RPMI8226 (cell line): ENCODE results near the gene ZNF578.
"Not testable (repeated sequence)": the region's sequence is repeated elsewhere in the genome, so short reads cannot be mapped to it uniquely, and the experiment has no call there.

Experiments used
- DNase-seq: peaks from one replicate; pipeline ENCODE4 v3.0.0-alpha.2; 2015

Gene ZNF578

DNA sequence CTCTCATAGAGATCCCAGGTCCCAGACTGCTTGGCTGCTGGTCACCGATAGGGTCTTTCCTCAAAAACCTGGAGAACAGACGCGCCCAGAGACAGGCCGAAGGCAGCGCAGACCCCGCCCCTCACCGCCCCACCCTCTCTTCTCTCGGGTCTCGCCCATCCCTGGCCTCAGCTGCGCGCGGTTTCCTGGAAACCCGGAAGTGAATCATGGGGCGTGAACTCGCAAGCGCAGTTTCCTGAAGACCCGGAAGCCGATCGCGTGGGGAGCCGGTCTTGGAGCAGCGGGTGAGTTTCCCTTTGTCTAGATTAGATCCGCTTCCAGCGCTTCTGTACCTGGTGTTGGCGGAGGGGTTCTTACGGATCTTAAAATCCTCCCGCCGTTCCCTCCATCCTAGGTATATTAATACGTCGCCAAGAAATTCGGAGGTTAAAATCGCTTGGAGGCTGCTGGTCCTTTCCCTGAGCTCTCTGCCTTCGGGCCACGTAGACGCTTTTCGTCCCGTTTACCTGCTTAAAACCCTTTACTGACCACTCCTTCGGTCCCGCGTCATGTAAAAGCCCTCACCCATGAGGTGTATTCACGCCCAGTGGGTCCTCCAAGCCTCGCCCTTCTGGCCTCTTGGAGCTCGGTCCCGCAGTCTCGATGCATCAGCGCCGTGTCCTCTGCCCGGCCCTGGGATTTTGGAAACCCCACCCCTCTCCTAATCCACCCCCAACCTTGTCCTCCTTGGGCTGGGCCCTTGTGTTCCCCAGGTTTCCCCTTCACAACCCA is at the start of gene ZNF578:
Gene ZNF578 (plus strand): TSS at position 230 of the 771 bp plus-strand sequence. CDS start 48,293 bp downstream, outside the sequence.
- peak; percentile 76 for DNase-seq

DNA sequence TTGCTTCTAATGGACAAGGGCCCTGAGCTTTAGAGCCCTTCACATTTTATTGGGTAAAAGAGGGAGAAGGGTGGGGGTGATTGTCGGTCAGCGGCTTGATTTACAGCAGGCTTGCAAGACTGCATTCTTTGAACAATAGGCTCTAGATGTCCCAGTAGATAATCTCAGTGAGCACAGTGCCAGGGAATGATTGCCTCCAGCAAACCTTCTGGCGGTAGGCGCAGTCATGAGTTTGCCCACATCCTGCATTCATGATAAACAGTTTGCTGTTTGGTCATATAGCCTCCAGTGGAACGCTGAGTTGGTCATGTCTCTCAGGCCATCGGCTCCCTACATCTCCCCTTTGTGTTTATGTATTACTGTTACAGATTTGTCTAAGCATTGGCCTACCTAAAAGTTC is 43.1 kb upstream of the ZNF578 start:
- no peak for DNase-seq

DNA sequence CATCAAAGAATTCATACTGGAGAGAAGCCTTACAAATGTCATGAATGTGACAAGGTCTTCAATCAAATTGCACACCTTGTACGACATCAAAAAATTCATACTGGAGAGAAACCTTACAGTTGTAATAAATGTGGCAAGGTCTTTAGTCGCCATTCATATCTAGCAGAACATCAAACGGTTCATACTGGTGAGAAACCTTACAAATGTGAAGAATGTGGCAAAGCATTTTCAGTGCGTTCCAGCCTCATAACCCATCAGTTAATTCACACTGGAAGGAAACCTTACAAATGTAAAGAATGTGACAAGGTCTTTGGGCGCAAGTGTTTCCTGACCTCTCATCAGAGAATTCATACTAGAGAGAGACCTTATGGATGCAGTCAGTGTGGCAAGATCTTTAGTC is 37.6 kb upstream of the ZNF578 start:
- DNase-seq: no peak

DNA sequence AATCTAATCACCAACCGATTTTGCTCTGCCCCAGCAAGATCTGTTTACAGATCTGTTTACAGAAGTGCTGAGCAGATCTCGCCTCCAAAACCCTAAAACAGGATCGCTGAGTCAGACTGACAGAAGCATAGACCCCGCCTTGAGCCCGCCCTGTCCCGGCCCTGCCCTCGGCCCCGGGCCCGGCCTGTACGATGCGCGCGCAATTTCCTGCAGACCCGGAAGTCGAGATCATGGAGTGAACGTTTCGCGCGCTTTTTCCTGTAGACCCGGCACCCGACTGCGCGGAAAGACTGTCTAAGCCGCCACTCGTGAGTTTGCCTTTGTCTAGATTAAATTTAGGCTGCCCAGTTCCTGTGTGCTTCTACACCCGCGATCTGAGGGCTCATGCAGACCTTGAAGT is 24.4 kb upstream of the ZNF578 start, which contains the start of gene ZNF534:
Gene ZNF534 (plus strand): TSS at position 212 of the 400 bp plus-strand sequence. CDS start 2,327 bp downstream, outside the sequence.
- no peak for DNase-seq

DNA sequence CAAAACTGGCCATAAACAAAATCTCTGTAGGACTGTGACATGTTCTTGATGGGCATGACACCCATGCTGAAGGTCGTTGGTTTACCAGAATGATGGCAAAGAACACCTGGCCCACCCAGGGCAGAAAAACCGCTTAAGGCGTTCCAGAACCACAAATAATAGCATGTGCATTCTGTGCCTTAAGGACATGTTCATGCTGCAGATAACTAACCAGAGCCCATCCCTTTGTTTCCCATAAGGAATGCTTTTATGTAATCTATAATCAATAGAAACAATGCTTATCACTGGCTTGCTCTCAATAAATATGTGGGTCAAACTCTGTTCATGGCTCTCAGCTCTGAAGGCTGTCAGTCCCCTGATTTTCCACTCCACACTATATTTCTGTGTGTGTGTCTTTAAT is 11.2 kb upstream of the ZNF578 start:
- DNase-seq: no peak

DNA sequence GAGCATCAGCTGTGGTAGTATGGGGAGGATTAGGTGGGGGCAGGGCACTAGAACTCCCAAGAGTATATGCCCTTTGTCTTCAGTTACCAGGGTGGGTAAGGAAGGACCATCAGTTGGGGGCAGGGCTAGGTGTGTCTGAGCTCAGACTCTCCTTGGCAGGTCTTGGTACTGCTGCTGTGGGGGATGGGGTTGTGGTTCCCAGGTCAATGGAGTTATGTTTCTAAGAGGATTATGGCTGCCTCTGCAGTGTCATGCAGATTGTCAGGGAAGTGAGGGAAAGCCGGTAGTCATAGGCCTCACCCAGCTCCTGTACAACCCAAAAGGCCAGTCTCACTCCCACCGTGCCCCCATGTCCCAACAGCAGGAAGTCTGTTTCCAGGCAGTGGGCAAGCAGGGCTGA is 8.8 kb upstream of the ZNF578 start:
- no peak for DNase-seq

DNA sequence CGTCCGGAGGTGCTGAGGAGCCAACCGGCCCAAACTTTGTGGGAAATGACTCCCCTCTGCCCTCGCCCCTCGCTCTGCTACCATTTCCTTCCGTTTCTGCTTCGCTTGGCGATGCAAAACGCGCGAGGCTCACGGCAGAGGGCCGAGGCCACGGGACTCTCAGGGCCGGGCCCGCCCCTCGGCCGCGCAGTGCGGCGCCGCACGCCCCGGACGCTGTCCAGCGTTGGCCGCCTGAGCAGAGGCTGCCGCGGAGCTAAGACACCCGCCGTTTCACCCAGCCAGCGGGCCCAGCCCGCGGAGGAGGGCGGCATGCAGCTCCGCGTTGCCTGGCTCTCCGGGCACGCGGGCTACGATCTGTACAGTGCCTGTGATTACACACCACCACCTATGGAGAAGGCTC is 2.1 kb upstream of the ZNF578 start:
- DNase-seq: no peak

DNA sequence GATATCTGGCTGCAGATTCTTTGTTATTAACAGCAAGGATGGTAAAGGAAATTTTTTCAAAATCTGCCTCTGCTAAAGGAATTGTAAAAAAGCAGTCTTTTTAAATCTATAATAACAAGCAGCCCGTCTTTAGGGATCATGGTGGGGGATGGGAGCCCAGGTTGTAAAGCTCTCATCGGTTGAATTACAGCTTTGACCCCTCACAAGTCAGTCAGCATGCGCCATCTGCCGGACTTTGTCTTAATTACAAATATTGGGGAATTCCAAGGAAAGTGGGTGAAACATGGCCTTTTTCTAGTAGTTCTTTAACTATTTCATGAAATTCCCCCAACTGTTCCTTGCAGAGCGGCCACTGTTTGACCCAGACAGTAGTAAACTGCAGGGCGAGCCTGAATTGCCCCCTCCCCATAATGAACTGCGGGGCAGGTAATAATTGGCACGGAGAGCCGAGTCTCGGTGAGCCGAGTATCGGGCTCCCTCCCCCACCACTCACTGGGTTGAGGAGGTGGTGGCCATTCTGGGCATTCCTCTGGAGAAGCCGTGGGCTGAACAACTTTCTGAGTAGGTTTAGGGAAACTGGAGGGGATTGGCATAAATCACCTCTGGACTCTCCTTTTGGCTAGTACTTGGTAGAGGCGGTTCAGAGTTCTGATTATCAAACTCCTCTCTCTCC is 11.6 kb downstream of the ZNF578 start:
- DNase-seq: peak; percentile 67

DNA sequence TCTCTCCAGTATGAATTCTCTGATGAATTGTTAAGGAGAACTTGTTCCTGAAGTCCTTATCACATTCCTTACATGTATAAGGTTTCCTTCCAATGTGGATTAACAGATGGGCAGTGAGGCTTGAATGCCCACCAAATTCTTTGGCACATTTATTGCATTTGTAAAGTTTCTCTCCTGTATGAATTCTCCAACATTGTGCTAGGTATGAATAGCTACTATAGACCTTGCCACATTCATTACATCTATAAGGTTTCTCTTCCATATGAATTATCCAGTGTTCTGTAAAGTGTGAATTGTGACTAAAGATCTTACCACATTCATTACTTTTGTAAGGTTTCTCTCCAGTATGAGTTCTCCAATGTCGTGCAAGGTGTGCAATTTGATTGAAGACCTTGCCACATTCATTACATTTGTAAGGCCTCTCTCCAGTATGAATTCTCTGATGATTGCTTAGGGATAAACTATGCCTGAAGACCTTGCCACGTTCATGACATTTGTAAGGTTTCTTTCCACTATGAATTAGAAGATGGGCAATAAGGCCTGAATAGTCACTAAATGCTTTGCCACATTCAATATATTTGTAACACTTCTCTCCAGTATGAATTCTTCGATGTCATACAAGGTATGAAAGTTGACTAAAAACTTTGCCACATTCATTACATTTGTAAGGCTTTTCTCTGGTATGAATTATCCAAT is 20.4 kb downstream of the ZNF578 start:
- DNase-seq: no peak

DNA sequence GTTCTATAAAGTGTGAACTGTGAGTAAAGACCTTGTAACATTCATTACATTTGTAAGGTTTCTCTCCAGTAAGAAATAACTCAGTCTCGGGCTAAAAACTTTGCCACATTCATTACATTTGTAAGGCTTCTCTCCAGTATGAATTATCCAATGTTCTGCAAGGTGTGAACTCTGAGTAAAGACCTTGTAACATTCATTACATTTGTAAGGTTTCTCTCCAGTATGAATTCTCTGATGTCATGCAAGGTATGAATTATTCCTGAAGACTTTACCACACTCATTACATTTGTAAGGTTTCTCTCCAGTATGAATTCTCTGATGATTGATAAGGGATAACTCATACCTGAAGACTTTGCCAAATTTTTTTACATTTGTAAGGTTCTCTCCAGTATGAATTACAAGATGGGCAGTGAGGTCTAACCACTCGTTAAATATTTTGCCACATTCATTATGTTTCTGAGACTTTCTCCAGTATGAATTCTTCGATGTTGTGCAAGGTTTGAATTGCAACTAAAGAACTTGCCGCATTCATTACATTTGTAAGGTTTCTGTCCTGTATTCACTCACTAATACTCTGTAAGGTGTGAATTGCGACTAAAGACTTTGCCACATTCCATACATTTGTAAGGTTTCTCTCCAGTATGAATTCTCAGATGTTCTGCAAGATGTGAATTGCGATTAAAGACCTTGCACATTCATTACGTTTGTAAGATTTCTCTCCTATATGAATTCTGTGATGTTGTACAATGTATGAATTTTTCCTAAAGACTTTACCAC is 21.2 kb downstream of the ZNF578 start:
- no peak for DNase-seq

DNA sequence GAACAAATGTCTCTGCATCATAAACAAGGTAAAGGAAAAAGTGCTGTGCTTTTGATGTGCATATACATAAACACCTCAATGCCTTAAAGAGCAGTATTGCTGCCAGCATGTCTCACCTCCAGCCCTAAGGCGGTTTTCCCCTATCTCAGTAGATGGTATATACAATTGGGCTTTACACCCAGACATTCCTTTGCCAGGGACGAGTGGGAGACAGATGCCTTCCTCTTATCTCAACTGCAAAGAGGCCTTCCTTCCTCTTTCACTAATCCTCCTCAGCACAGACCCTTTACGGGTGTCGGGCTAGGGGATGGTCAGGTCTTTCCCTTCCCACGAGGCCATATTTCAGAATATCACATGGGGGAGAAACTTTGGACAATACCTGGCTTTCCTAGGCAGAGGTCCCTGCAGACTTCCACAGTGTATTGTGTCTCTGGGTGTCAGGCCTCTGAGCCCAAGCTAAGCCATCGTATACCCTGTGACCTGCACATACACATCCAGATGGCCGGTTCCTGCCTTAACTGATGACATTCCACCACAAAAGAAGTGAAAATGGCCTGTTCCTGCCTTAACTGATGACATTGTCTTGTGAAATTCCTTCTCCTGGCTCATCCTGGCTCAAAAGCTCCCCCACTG is 30.9 kb downstream of the ZNF578 start:
- not testable (repeated sequence) for DNase-seq

DNA sequence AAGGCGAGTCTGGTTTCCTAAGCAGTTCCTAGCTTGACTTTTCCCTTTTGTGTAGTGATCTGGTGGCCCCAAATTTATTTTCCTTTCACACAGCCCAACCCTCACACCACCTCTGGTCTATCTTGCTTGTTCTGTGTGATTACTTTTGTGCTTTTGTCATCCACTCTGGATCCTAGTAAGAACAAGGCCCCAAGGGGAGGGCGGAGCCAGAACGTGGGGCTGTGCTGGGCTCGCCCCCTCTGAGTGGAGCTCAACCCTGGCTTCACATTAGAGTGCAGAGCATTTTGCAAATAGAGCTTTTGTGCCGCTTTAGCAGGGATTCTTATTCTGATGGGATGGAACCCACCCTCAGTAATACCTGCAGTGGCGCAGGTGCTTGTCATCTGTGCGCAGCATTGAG is 31.7 kb downstream of the ZNF578 start:
- DNase-seq: not testable (repeated sequence)

DNA sequence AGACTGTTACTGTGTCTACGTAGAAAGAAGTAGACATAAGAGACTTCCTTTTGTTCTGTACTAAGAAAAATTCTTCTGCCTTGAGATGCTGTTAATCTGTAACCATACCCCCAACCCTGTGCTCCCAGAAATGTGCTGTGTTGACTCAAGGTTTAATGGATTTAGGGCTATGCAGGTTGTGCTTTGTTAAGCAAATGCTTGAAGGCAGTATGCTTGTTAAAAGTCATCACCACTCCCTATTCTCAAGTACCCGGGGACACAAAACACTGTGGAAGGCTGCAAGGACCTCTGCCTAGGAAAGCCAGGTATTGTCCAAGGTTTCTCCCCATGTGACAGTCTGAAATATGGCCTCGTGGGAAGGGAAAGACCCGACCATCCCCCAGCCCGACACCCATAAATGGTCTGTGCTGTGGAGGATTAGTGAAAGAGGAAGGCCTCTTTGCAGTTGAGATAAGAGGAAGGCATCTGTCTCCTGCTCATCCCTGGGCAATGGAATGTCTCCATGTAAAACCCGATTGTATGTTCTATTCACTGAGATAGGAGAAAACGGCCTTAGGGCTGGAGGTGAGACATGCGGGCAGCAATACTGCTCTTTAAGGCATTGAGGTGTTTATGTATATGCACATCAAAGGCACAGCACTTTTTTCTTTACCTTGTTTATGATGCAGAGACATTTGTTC is 32.3 kb downstream of the ZNF578 start:
- DNase-seq: not testable (repeated sequence)

DNA sequence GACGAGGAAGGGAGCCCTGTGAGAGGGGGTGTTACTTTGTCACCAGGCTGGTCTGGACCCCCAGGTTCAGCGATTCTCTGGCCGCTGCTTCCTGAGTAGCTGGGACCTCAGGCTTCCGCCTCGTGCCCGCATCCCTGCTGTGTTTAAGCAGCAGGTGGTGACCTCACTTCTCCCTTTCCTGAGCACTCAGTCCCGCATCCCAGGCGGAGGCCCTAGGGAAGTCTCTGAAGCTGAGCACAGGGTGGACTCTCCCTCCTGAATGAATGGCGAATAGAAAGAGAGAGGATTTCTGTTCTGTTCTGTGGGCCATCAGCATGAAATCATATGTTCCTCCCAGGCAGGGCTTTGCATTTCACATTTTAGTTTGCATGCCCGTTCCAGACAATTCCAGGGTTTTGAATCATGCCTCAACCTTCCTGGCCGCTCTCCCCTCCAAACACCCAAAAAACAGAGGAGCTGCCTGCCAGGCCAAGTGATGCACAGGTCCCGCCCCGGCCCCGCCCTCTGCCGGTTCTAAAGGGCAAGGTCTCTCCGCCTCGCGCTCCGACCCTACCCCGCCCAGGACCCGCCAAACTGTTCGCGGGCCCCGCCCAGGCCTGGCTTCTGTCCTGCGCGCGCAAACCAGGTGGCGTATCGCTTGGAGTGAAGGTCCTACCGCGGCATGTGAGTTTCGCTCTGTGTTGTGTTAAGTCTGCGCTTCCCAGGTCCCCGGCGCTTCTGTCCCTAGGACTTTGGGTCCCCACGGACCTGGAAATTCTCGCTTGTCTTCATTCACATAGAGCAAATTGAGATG is 39.0 kb downstream of the ZNF578 start:
- DNase-seq: peak; percentile 70

DNA sequence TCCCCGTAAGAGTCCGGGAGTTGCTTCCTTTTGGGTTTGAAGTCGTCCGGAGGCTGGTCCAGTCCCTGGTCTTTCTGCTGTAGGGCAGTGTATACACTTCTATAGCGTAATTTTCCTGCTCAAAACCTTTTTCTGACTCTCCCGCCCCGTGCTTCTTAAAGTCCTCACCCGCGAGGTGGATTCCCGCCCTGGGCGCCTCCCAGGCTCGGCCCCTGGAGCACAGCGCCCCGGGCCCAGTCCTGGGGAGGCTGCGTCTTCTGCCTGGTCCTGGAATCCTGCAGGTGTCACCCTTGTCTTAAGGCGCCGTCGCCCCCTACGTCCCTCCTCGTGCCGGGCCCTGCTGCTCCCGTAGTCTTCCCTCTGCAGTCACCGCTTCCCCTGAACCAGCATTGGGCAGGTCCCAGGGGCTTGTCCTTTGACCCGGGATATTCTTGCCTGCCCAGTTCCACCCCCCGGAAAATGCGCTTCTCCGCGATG is 39.7 kb downstream of the ZNF578 start:
- DNase-seq: peak; percentile 24

DNA sequence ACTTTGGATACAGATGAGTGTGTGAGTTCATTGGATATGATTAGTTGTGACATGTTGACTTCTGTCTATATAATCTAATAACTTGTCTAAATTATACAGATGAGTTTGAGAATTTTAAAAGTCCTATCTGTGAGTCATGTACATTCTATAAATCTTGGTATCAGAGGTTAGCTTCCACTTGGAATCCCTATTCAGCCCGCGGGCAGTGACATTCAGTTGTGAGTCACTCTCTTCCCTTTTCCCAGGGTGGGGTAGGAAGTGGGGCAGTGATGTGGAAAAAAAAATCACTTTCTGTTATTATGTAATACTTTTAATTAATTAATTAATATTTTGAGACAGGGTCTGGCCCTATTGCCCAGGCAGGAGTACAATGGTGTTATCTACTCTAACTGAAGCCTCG is 41.2 kb downstream of the ZNF578 start:
- no peak for DNase-seq

DNA sequence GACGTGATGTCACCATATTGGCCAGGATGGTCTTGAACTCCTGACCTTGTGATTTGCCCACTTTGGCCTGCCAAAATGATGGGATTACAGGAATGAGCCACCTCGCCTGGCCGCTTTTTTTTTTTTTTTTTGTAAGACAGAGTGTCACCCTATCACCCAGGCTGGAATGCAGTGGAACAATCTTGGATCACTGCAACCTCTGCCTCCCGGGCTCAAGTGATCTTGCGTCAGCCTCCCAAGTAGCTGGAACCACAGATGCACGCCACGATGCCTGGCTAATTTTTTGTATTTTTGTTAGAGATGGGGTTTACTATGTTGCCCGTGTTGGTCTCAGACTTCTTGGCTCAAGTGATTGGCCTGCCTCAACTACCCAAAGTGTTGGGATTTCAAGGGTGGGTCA is 45.2 kb downstream of the ZNF578 start:
- no peak for DNase-seq

DNA sequence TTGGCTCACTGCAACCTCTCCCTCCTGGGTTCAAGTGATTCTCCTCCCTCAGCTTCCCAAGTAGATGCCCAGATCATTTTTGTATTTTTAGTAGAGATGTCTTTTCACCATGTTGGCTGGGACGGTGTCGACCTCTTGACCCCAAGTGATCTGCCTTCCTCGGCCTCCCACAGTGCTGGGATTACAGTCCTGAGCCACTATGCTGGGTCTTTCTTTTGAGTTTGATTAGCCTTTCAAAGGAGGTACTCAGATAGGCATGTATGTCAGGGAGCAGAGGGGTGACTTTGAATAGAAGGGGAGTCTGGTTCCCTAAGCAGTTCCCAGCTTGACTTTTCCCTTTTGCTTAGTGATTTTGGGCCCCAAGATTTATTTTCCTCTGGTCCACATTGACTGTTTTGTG is 47.1 kb downstream of the ZNF578 start:
- not testable (repeated sequence) for DNase-seq

DNA sequence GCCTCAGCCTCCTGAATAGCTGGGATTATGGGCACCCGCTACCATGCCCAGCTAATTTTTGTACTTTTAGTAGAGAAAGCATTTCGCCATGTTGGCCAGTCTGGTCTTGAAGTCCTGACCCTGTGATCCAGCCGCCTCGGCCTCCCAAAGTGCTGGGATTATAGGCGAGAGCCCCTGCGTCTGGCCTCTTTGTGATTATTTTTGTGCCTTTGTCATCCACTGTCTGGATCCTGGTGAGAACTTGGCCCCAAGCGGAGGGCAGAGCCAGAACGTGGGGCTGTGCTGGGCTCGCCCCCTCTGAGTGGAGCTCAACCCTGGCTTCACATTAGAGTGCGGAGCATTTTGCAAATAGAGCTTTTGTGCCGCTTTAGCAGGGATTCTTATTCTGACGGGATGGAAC is 47.6 kb downstream of the ZNF578 start:
- not testable (repeated sequence) for DNase-seq

DNA sequence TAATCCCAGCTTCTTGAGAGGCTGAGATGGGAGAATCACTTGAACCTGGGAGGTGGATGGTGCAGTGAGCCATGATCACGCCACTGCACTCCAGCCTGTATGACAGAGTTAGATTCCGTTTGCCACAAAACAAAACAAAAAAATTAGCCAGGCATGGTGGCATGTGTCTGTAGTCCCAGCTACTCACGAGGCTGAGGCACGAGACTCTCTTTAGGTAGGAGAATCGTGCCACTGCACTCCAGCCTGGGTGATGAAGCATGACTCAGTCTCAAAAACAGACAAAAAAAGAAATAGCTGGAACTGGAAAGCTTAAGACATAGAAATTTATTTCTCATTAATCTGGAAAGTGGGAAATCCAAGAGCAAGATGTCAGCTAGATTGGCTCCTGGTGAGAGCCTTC is 53.9 kb downstream of the ZNF578 start:
- no peak for DNase-seq

DNA sequence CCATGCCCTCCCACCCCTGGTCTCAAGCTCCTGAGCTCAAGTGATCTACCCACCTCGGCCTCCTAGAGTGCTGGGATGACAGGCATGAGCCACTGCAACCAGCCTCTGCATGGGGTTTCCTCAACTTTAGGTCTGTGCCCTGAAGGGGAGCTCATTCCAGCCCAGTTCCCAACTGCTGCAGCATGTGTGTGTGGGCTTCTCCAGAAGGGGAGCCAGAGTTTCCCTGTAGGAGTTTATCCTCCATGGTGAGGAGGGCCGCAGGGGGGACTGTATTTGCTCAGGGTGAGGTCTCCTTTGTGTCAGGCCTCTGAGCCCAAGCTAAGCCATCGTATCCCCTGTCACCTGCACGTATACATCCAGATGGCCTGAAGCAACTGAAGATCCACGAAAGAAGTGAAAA is 62.8 kb downstream of the ZNF578 start:
- no peak for DNase-seq
